Activated CD4-positive, CD25-positive, alpha-beta regulatory T cell treated with anti-CD3 and anti-CD28 coated beads, Interleukin-2, amount 50 U/mL, for 16 hours (primary cell): ENCODE data around the gene MTR.

Experiments
- DNase-seq: peaks from one replicate; pipeline ENCODE4 v3.0.0-alpha.2; 2020; ENCODE audit warnings: low read depth, low spot score

MTR gene

DNA sequence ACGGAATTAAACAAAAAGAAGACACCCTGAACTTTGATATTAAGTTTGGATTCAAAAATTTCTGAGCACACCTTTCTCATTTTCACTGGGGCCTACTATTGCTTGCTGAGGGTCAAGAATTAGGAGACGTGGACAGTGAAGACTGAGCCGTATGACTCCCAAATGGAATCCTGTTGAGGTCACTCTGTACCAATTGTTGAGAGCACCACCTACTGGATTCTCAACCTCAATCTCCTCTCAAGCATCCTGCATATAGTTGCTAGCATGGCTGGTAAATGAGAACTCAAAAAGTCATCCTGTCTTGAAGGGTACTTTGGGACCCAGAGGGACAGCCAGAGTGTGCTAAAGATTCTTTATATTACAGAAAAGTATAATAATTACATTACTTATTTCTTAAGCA is 20.2 kb upstream of the MTR start:
- no peak for DNase-seq

DNA sequence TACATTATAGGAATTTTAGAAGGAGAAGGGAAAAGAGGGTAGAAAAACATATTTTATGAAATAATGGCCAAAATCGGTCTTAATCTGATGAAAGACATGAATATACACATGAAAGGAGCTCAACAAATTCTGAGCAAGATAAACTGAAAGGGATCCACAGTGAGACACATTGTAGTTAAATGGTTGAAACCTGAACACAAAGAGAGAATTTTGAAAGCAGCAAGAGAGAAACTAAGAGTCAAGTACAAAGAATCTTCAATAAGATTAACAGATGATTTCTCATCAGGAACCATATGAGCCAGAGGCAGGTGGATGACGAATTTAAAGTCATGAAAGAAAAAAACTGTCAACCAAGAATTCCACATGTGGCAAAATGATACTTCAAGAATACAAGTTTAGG is 15.8 kb upstream of the MTR start:
- no peak for DNase-seq

DNA sequence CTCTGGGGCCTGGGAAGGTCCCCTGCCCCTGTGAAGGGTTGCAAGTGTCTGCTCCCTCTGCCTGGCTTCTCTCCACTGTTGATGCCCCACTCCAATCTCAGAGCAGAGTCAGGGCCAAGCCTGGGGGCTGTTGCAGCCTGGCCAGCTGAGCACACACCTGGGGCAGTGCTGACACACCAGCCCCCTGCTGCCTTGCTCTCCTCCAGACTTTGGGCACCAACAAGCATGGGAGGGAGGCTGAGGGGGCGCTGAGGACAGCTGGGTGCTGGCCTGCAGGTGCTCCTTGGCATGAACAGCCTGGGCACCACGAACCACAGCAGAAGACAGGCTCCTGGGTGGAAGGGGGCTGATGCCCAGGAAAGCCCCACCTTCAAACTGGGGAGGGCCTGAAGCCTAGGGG is 9.6 kb upstream of the MTR start:
- no peak for DNase-seq

DNA sequence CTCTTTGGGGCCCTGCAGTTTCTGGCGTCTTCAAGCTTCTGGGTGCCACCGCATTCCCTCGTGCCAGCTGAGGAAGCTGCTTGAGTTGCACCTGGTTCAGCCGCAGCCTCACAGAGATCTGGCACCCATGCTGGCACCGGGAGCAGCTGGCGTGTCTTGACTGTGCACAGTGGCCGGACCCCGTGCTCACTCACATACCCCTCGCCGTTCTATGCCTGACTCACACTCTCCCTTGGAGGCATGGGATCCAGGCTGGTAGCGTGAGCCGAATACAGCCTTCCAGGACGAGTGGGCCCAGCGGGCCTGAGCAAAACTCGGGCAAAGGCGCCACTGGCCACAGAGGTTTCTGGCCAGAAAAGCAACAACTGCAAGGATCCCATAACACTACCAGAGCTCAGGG is 8.6 kb upstream of the MTR start:
- no peak for DNase-seq

DNA sequence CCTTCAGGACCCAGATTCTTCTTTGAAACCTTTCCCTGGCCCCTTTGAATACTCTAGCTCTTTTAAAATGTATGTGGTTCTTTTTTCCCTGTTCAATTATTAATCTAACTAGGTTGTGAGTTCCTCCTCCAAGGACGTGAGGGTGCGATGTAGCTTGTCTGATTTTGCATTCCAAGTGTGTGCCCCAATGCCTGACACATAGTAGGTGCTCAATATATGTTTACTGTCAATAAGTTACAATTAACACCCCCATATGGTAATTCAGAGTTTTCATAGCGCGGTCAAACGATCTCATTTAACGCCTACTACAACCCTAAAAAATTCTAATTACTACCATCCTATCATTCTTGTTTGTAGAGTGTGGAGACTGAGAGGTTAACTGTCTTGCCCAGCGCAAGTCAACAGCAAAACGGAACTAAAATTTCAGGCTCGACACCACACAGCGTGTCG is 482 bp upstream of the MTR start:
- DNase-seq = no peak

DNA sequence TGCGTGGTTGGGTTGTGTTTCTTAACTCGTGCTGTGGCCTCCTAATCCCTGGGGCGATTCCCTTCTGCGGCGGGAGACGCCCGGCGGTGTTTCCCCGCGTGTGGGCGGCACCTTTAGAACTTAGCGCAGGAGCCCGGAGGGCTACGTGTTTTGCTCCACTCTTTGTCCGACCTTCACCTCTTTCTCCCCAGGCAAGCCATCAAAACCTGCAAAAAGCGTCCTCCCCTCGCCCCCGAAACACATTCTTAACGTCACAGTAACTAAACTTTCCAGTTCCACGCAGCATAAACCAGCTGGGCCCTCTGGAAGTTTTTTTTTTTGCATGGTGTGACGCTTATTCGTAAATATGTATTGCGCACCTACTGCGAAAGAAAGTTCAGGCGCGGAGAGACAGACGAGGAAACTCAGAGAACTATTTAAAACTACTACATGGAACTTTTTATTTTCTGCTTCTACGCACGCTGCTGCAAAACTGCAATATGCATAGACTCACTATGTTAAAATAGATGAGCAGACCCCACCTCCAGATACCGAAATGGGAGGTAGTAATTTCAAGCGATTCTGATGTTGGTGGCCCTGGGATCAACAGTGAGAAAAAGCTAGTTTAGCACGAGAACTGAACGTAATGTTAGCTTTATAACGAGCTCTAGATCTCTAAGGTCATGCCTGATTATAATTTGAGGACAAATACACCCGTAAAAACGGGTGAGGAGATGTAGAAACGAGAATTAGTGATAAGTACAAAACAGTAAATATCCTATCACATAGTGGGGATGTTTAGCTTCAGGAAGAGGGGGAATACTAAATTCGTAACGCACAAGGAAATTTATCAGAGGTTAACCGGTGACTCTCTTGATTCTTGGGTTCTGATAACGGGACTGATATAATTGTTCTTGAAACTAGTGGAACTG is 920 bp downstream of the MTR start:
- peak; percentile 24 for DNase-seq

DNA sequence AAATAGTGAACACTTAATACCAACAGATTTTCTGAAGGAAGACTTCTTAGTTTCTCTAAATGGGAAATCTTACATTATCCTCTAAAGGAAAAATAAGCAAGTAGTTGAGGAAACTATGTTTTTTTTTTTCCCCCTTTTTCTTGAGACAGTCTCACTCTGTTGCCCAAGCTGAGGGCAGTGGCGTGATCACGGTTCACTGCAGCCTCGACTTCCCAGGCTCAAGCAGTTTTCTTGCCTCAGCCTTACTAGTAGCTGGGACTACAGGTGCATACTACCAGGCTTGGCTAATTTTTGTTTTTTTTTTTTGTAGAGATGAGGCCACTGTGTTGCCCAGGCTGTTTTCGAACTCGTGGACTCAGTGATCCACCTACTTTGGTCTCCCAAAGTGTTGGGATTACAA is 3.9 kb downstream of the MTR start:
- DNase-seq = no peak

DNA sequence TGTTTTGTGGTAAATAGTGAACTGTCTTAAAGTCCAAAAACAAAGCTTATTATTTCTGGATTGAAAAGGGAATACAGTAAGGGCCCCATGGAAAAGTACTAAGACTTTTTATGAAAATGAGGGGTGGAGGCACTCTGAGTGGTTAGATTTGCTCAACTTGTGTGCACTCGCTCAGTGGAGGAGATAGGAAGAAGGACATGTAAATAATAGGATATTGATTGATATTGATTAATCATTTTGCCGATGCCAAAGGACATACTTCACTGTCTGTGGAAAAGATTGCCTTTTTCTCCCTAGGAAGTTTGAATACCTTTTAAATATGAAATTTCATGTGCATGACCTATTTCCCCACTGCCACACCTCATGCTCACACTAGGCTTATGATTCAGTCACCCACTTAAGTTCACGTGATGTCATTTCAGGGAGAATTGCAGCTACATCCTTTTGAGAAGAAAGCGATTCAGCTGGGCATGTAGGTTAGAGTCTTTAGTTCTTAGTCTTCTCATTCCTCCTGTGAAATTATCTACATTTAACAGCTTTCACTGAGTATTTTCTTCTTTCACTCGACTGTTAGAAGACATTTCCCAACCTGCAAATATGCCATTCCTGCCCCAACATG is 5.0 kb downstream of the MTR start:
- no peak for DNase-seq

DNA sequence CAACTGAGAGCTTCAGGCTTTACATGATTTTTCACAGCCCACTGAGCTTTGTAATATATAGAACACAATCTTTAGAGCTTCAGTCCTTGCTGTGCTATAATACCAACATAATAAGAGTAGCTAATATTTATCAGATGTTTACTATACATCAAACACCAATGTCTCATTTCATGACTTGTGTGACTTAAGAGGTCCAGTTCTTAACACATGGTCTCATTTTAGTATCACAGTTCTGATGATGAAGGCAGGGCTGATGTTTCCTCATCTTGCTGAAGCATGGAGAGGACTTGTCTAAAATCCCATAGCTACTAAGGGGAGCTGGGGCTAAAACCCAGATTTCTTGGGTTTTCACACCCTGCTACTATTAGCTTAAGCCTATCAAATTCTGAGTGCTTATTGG is 5.5 kb downstream of the MTR start:
- DNase-seq = no peak

DNA sequence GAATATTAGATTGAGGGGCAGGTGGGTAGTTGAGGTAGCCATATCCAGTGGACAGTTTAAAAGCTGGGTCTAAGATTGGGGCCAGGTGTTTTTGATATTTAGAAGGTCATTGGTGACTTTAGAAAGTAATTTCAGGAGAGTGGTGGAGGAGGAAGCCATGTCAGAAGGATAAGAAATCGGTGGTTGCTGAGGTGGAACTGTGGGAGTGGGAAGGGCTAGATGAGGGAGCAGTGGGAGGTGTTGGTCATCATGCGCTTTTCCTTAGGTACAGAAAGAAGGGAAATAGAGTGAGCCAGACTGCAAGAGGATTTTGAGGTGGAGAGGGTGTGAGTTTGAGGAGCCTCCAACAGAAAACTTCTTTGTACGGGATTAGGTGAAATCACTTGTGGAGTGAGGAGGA is 7.2 kb downstream of the MTR start:
- no peak for DNase-seq

DNA sequence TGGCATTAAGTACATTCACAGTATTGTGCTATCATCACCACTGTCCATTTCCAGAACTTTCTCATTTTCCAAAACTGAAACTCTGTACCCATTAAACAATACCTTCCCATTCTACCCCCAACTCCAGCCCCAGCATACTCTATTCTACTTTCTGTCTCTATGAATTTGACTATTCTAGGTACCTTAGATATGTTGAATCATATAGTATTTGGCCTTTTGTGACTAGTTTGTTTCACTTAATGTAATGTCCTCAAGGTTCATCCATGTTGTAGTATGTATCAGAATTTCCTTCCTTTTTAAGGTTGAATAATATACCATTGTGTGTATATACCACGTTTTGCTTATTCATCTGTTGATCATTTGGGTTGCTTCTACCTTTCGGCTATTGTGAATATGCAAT is 11.5 kb downstream of the MTR start:
- no peak for DNase-seq

DNA sequence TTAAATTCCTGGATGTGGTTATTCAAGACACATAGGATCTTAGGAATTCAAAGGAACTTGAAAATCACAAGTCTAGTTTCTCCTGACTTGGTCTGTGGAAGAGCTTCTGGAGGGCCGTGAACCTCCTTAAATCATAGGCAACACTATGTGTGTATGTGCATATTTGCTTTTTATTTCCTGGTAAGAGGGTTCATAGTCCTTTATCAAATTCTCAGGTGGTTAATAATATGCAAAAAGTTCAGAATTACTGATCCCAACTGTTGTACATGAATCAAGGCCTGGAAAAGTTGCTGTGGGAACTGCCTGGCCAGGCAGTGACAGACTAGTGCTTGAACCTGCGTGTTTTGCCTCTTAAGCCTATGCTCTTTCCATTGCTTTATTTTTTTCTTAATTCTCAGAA is 12.9 kb downstream of the MTR start:
- DNase-seq = no peak

DNA sequence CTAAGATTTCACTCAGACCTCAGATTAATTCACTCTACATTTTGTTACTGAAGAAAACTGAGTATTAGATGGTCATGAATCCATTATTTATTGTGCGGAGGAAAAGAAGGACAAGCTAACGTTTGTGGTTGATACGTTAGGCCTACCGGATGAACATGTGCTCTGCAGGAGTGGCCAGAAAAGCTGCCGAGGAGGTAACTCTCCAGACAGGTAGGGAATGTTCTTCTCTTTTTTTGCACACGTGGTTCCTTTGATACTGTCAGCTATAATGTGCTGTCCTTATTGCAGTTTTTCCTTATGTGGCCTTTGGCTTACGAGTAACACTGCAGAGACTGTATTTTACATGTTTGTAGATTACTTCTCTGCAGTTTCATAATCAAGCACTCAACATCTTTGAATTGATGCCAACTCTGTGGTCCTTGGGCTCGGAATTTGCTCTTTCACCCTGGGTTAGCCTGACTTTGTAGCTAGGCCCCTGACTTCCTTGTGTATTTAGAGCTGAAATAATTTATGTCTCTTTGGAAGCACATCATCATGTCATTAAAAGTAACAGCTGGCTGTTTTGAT is 13.6 kb downstream of the MTR start:
- no peak for DNase-seq

DNA sequence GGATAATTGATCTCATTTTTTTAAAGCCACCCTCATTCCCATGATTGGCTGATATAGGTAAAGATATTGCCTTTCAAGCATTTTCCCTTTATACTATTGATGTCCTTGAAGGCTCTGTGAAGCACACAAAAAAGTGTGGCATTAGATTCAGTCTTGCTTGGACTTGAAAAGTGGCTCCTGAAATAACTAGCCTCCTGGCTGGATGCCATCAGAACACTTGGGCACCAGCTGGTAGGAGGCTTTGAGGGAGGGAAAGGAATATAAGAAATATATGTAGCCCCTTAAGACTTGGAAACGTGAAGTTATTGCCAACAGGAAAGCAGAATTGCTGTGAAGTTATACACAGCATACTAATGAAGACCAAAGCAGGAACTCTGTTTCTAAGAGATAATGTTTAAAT is 14.1 kb downstream of the MTR start:
- no peak for DNase-seq

DNA sequence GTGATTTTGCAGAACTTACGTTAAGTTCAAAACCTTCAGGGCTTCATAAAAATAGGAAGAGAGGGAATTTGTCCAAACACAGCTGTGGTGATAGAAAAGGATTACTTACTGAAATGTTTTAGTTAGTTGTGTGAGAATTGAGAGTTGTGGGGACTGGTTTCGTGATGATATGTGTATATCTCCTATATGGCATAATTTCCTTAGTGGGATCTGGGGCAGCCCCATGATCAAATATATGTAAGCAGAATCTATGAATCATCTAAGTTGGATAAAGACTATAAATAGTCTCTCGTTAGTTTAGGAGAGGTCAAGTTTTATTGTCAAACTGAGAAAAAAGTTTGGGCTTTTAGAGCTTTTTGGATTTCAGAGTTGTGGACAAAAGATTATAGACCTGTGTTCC is 14.9 kb downstream of the MTR start:
- no peak for DNase-seq

DNA sequence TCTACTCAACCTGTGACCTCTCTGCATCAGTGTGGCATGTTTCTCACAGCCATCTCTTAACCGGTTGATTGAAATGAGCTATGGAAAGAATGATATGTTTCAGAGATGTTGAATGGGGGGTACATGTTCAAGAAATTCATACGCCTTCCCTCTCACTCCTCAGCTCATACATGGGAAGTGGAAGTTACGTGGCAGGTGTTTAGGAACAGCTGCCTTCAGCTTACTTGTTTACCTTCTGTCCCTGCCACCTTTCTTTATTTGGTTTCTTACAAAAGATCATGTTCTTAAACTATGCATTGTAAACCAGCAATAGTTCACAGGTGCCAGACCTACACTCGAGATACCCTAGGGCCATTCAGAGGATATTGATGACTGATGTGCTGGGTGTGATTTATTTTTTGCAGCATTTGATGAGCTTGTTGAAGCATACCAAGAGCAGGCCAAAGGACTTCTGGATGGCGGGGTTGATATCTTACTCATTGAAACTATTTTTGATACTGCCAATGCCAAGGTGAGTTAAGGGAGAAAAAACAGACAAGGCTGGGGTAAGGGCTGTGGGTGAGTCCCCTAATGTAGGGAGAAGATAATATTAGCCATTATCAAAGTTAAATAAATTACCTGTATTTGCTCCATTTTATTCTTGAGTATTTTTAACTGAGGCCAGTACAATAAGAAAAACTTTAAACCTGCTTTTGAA is 17.4 kb downstream of the MTR start:
- DNase-seq = no peak

DNA sequence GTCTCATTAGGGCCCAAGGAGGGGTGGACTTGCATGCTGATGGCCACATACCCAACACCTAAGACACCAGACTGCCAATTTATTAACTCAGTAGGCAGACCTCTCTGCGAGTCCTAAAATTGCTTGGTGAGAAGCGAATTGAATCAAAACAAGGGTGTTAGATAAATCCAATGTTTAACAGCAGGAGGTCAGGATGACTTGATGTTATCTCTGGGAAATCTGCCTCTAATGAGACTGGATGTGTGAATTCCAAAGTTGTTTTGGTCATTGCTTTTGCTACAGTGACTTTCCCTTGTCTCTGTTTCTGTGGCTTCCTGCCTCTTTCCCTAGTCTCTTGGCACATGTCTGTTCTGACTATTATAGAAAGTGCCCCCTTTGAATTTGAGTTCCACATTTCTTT is 20.8 kb downstream of the MTR start:
- DNase-seq = no peak

DNA sequence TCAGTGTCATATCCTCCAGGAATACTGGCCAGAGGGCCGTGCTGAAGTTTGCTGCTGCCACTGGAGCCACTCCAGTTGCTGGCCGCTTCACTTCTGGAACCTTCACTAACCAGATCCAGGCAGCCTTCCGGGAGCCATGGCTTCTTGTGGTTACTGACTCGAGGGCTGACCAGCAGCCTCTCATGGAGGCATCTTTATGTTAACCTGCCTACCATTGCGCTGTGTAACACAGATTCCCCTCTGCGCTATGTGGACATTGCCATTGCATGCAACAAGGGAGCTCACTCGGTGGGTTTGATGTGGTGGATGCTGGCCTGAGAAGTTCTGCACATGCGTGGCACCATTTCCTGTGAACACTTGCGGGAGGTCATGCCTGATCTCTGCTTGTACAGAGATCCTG is 24.8 kb downstream of the MTR start:
- no peak for DNase-seq

DNA sequence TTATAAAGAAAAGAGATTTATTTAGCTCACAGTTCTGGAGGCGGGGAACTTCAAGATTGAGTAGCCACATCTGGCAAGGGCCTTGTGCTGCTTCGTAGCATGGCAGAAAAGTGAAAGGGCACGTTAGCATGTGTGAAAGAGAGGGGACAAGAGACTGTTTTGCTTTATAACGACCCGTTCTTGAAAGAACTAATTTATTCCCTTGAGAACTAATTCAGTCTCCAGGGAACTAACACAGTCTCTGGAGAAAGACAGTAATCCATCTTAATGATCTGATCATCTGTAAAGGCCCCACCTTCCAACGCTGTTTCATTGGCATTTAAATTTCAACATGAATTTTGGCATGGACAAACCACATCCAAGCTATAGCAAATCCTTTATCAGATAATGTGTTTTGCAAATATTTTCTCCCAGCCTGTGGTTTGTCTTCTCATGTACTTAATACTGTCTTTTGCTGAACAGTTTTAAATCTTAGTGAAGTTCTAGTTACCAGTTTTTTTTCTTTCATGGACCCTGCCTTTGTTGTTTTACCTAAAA is 26.1 kb downstream of the MTR start:
- no peak for DNase-seq

DNA sequence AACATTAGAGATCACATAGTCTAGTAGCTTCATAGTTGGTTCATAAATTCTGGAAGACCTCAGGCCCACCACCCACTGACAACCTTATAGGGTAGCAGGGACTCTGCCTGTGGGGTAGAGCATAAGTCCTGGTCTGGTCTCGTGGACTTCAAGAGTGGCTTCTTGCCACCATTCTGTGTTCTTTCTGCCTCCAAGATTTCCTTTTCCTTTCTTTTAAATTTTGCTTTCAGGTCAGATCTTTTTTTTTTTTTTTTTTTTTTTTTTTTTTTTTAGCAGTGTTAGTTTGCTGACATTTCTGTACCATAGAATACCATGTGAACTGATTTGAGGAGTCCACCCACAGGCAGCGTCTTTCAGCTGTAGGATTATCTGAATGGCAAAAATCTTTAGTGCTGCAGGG is 28.5 kb downstream of the MTR start:
- no peak for DNase-seq

DNA sequence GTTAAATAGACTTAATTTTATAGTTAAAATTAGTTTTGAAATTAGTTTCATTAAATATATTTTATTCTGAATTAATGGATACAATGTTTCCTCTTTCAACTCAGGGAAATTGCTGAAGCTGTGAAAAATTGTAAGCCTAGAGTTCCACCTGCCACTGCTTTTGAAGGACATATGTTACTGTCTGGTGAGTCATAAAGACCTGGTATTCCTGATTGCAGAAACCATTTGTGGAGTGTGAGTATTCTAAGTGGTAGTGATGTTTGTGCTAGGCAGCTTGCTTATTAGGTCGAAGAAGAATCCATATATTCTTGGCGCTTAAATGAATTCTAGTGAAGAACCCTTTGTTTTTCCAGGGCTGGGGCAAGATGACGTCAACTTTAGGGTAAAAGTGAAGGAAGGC is 34.0 kb downstream of the MTR start:
- no peak for DNase-seq

DNA sequence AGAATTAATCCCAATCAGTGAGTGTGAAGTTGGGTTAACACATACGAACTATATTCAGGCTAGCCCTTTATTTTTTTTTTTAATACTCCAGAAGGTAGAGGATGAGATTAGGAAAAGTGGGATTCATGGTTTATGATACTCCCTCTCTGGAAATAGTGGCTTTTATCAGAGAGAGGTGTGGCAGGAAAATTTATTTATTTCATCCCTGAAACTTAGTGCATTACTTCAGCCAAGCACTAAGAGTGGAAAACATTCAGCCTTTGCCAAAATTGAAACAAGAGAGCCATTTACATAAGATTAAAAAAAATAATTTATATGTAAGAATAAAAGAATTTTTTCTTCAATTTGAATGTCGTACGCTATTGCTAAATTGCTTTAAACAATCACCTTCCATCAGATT is 35.0 kb downstream of the MTR start:
- no peak for DNase-seq
